ENCODE data around the gene ERBB4. TPM values are rescaled to one million over a fixed set of nuclear protein-coding genes. Genes with fewer than 3 reads are reported as not detected.

The ERBB4 gene
- total RNA-seq, 3 donors from 2014 or later = 1.6 to 53.1 (median 18.4) TPM

GRCh38 chr2:211380041-211380440 is 1158.6 kb downstream of the ERBB4 start:
- no peaks in the 10 kb centered on the region for H3K4me1 ChIP-seq
- DNase-seq (ENCODE audit: low spot score in 2 of 2) = no peak
- TF ChIP-seq CTCF (IDR thresholded peaks at IDR 0.05) = no peak
- TF ChIP-seq POLR2AphosphoS5 (IDR thresholded peaks at IDR 0.05) = no peak
- TF ChIP-seq POLR2A (IDR thresholded peaks at IDR 0.05) = no peak
- H3K27me3 ChIP-seq = no peaks in the 10 kb centered on the region
- no peaks in the 10 kb centered on the region for H3K9me3 ChIP-seq
- no peak overlapping the region for H3K4me3 ChIP-seq
- H3K27ac ChIP-seq = no peak overlapping the region
- no peaks in the 10 kb centered on the region for H3K36me3 ChIP-seq
- intact Hi-C loops (cut with DNase I; ENCODE audit: low total_unique reads) = no loop called here

- no peak overlapping the region for H3K27ac ChIP-seq
- no peaks in the 10 kb centered on the region for H3K36me3 ChIP-seq
- H3K27me3 ChIP-seq = no peaks in the 10 kb centered on the region
- no peaks in the 10 kb centered on the region for H3K4me1 ChIP-seq
- H3K4me3 ChIP-seq = no peak overlapping the region
- DNase-seq (ENCODE audit: low spot score in 2 of 2) = no peak
- intact Hi-C loops (cut with DNase I; ENCODE audit: low total_unique reads) = loop anchor here (10.0 kb wide), 1 partner anchor 402 kb away; no protein-coding TSS in a partner anchor
- TF ChIP-seq CTCF (IDR thresholded peaks at IDR 0.05) = no peak
- TF ChIP-seq POLR2AphosphoS5 (IDR thresholded peaks at IDR 0.05) = no peak
- TF ChIP-seq POLR2A (IDR thresholded peaks at IDR 0.05) = no peak
- H3K9me3 ChIP-seq = no peaks in the 10 kb centered on the region
Measured at GRCh38 chr2:211376410-211376809, 1162.2 kb downstream of the ERBB4 start.

- TF ChIP-seq POLR2A (IDR thresholded peaks at IDR 0.05) (no peak), CTCF (IDR thresholded peaks at IDR 0.05) (no peak), POLR2AphosphoS5 (IDR thresholded peaks at IDR 0.05) (no peak)
- intact Hi-C loops (cut with DNase I; ENCODE audit: low total_unique reads) = loop anchor here (5.0 to 10.0 kb wide), 2 partner anchors 398 to 1184 kb away; no protein-coding TSS in a partner anchor
- Histone ChIP-seq H3K4me3 (no peak overlapping the region), H3K9me3 (no peaks in the 10 kb centered on the region), H3K27me3 (no peaks in the 10 kb centered on the region), H3K4me1 (no peaks in the 10 kb centered on the region), H3K36me3 (no peaks in the 10 kb centered on the region), H3K27ac (no peak overlapping the region)
- DNase-seq (ENCODE audit: low spot score in 2 of 2) = no peak
Measured at GRCh38 chr2:211373203-211373602, 1165.4 kb downstream of the ERBB4 start.

GRCh38 chr2:211371465-211371864 is 1167.1 kb downstream of the ERBB4 start:
- Histone ChIP-seq H3K9me3 (no peaks in the 10 kb centered on the region), H3K4me1 (no peaks in the 10 kb centered on the region), H3K27me3 (no peaks in the 10 kb centered on the region), H3K27ac (no peak overlapping the region), H3K4me3 (no peak overlapping the region), H3K36me3 (no peaks in the 10 kb centered on the region)
- no peak for TF ChIP-seq POLR2AphosphoS5 (IDR thresholded peaks at IDR 0.05)
- no peak for TF ChIP-seq CTCF (IDR thresholded peaks at IDR 0.05)
- TF ChIP-seq POLR2A (IDR thresholded peaks at IDR 0.05) = no peak
- no peak for DNase-seq (ENCODE audit: low spot score in 2 of 2)
- intact Hi-C loops (cut with DNase I; ENCODE audit: low total_unique reads) = loop anchor here (5.0 to 10.0 kb wide), 2 partner anchors 397 to 1186 kb away; no protein-coding TSS in a partner anchor

- intact Hi-C loops (cut with DNase I; ENCODE audit: low total_unique reads) = no loop called here
- no peak overlapping the region for H3K27ac ChIP-seq
Measured at GRCh38 chr2:211368467-211368866, 1170.1 kb downstream of the ERBB4 start.

More at GRCh38 chr2:211368467-211368866, 1170.1 kb downstream of the ERBB4 start:
- TF ChIP-seq CTCF (IDR thresholded peaks at IDR 0.05) (no peak), POLR2A (IDR thresholded peaks at IDR 0.05) (no peak), POLR2AphosphoS5 (IDR thresholded peaks at IDR 0.05) (no peak)
- DNase-seq (ENCODE audit: low spot score in 2 of 2) = no peak
- no peaks in the 10 kb centered on the region for H3K4me1 ChIP-seq
- H3K27me3 ChIP-seq = no peaks in the 10 kb centered on the region
- no peak overlapping the region for H3K4me3 ChIP-seq
- H3K9me3 ChIP-seq = no peaks in the 10 kb centered on the region
- H3K36me3 ChIP-seq = no peaks in the 10 kb centered on the region

Measured in breast epithelium (tissue), 4 donors.